DLD1 (cell line): ENCODE data around the gene CENPB.

Source experiments
- in situ Hi-C: cut with HindIII; loops from 2 replicates; pipeline ENCODE4 v1.10.0; 2017; ENCODE audit warnings: low sequenced_read_pairs

CENPB gene

GRCh38 chr20:3751305-3751674 lies 35.2 kb downstream of the CENPB start:
- in situ Hi-C loops: no loop called here

- in situ Hi-C loops: loop anchor here (25.0 kb wide), 1 partner anchor 113 kb away; no protein-coding TSS in a partner anchor
These were observed 36.6 kb downstream of the CENPB start for GRCh38 chr20:3749689-3750531.

- in situ Hi-C loops: loop anchor here (25.0 kb wide), 1 partner anchor 112 kb away; no protein-coding TSS in a partner anchor
These were observed 37.4 kb downstream of the CENPB start for GRCh38 chr20:3749087-3749688.

- in situ Hi-C loops: loop anchor here (25.0 kb wide), 1 partner anchor 111 kb away; no protein-coding TSS in a partner anchor
These were observed 38.5 kb downstream of the CENPB start for GRCh38 chr20:3748073-3748472.

- in situ Hi-C loops: loop anchor here (25.0 kb wide), 1 partner anchor 110 kb away; no protein-coding TSS in a partner anchor
These were observed 39.1 kb downstream of the CENPB start for GRCh38 chr20:3747471-3747870.

- in situ Hi-C loops: loop anchor here (25.0 kb wide), 1 partner anchor 108 kb away; no protein-coding TSS in a partner anchor
These were observed 40.8 kb downstream of the CENPB start for GRCh38 chr20:3745686-3746173.

- in situ Hi-C loops: loop anchor here (25.0 kb wide), 1 partner anchor 108 kb away; no protein-coding TSS in a partner anchor
These were observed 41.5 kb downstream of the CENPB start for GRCh38 chr20:3744806-3745685.

- in situ Hi-C loops: loop anchor here (25.0 kb wide), 1 partner anchor 107 kb away; no protein-coding TSS in a partner anchor
These were observed 42.5 kb downstream of the CENPB start for GRCh38 chr20:3744037-3744436.

GRCh38 chr20:3743251-3743650 lies 43.3 kb downstream of the CENPB start:
- in situ Hi-C loops: loop anchor here (25.0 kb wide), 1 partner anchor 106 kb away; no protein-coding TSS in a partner anchor

- in situ Hi-C loops: loop anchor here (25.0 kb wide), 1 partner anchor 105 kb away; no protein-coding TSS in a partner anchor
These were observed 44.6 kb downstream of the CENPB start for GRCh38 chr20:3741836-3742458.

GRCh38 chr20:3740615-3741301 lies 45.8 kb downstream of the CENPB start:
- in situ Hi-C loops: loop anchor here (25.0 kb wide), 1 partner anchor 103 kb away; no protein-coding TSS in a partner anchor

GRCh38 chr20:3739926-3740451 lies 46.6 kb downstream of the CENPB start:
- in situ Hi-C loops: loop anchor here (25.0 kb wide), 1 partner anchor 103 kb away; no protein-coding TSS in a partner anchor

- in situ Hi-C loops: loop anchor here (25.0 kb wide), 1 partner anchor 102 kb away; no protein-coding TSS in a partner anchor
These were observed 47.2 kb downstream of the CENPB start for GRCh38 chr20:3739054-3739925.

- in situ Hi-C loops: loop anchor here (25.0 kb wide), 1 partner anchor 101 kb away; no protein-coding TSS in a partner anchor
These were observed 48.2 kb downstream of the CENPB start for GRCh38 chr20:3738111-3739053.

- in situ Hi-C loops: loop anchor here (25.0 kb wide), 1 partner anchor 98 kb away; no protein-coding TSS in a partner anchor
These were observed 50.8 kb downstream of the CENPB start for GRCh38 chr20:3735768-3736167.

GRCh38 chr20:3734111-3734843 lies 52.3 kb downstream of the CENPB start:
- in situ Hi-C loops: loop anchor here (25.0 kb wide), 1 partner anchor 97 kb away; no protein-coding TSS in a partner anchor
